IPS DF 19.7 (cell line): ENCODE results near the gene FLCN.

Experiments
- DNase-seq: peaks from one replicate; pipeline ENCODE4 v3.0.0-alpha.2; 2013; ENCODE audit warnings: low read depth, low spot score

Gene FLCN

DNA sequence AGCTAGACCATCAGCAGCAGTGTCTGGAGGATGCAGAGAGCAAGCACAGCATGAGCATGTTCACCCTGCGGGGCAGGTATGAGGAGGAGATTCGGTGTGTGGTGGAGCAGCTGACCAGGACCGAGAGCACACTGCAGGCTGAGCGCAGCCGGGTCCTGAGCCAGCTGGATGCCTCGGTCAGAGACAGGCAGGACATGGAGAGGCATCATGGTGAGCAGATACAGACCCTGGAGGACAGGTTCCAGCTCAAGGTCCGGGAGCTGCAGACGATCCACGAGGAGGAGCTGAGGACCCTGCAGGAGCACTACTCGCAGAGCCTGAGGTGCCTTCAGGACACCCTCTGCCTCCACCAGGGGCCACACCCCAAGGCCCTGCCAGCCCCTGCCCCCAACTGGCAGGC is 69.6 kb downstream of the FLCN start:
- no peak for DNase-seq

DNA sequence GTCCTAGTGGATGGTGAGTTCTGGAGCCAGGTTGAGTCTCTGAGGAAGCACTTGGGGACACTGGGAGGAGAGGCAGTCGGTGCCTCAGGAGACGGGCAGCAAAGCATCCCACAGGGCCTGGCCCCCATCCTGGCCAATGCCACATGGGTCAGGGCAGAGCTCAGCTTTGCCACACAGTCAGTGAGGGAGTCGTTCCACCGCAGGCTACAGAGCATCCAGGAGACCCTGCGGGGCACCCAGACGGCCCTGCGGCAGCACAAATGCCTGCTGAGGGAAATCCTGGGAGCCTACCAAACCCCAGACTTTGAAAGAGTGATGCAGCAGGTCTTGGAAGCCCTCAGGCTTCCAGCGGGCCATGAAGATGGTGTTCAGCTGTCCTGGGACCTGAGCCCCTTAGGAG is 70.5 kb downstream of the FLCN start:
- no peak for DNase-seq

GRCh38 chr17:17165666-17166308 is 71.2 kb downstream of the FLCN start:
- no peak for DNase-seq

DNA sequence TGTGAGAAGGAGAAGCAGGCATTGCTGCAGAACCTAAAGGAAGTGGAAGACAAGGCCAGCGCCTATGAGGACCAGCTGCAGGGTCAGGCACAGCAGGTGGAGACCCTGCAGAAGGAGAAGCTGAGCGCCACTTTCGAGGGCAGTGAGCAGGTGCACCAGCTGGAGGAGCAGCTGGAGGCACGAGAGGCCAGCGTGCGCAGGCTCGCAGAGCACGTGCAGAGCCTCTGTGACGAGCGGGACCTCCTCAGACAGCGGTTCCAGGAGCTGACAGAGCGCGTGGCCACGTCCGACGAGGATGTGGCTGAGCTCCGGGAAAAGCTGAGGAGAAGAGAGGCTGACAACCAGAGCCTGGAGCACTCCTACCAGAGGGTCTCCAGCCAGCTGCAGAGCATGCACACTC is 72.3 kb downstream of the FLCN start:
- no peak for DNase-seq

DNA sequence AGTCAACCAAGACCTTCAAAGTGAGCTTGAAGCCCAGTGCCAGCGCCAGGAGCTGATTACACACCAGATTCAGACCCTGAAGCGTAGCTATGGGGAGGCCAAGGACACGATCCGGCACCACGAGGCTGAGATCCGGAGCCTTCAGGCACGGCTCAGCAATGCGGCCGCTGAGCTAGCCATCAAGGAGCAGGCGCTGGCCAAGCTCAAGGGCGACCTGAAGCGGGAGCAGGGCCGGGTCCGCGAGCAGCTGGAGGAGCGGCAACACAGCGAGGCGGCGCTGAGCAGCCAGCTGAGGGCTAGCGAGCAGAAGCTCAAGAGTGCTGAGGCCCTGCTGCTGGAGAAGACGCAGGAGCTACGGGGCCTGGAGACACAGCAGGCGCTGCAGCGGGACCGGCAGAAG is 72.8 kb downstream of the FLCN start:
- no peak for DNase-seq
